GM12892 (cell line): Measurements from ENCODE around the gene GABRB3.

Source experiments
- DNase-seq: peaks from one replicate; pipeline ENCODE4 v3.0.0; 2011; ENCODE audit not compliant: insufficient read length
- FAIRE-seq: peaks from 2 replicates; lab custom pipeline; 2011; peaks lifted over from hg19 to GRCh38; lab: Jason Lieb, UNC
- POLR2A ChIP-seq: IDR thresholded peaks from 2 replicates; pipeline ENCODE4 v1.6.1; 2011; ENCODE audit warnings: low read depth, low read length, control low read depth
- POLR2AphosphoS5 ChIP-seq: IDR thresholded peaks from 2 replicates; pipeline ENCODE4 v1.6.1; 2011; ENCODE audit warnings: low read depth, low read length, control low read depth
- TAF1 ChIP-seq: IDR thresholded peaks from 2 replicates; pipeline ENCODE4 v1.6.1; 2011; ENCODE audit warnings: low read depth, mild to moderate bottlenecking, control low read depth, low read length, borderline replicate concordance

GABRB3 gene

GRCh38 chr15:26639966-26640365 lies 132.9 kb downstream of the GABRB3 start:
- FAIRE-seq (no peak), DNase-seq (no peak)
- TF ChIP-seq TAF1, result no peak
- TF ChIP-seq POLR2A, result no peak
- TF ChIP-seq POLR2AphosphoS5, result no peak

- DNase-seq (no peak), FAIRE-seq (no peak)
- TF ChIP-seq POLR2AphosphoS5 (no peak), TAF1 (no peak), POLR2A (no peak)
Observed at GRCh38 chr15:26635614-26636013, 137.3 kb downstream of the GABRB3 start.

GRCh38 chr15:26635105-26635504 lies 137.8 kb downstream of the GABRB3 start:
- FAIRE-seq, result no peak
- TF ChIP-seq POLR2AphosphoS5 (no peak), POLR2A (no peak), TAF1 (no peak)
- DNase-seq, result no peak

GRCh38 chr15:26634319-26634718 lies 138.5 kb downstream of the GABRB3 start:
- DNase-seq (no peak), FAIRE-seq (no peak)
- TF ChIP-seq POLR2AphosphoS5, result no peak
- no peak for TF ChIP-seq TAF1
- TF ChIP-seq POLR2A, result no peak

- FAIRE-seq (no peak), DNase-seq (no peak)
- TF ChIP-seq POLR2AphosphoS5 (no peak), TAF1 (no peak), POLR2A (no peak)
Observed at GRCh38 chr15:26632500-26632899, 140.4 kb downstream of the GABRB3 start.

- FAIRE-seq (no peak), DNase-seq (no peak)
- TF ChIP-seq POLR2A, result no peak
- no peak for TF ChIP-seq TAF1
- TF ChIP-seq POLR2AphosphoS5, result no peak
Observed at GRCh38 chr15:26631894-26632293, 141.0 kb downstream of the GABRB3 start.

- no peak for TF ChIP-seq POLR2A
- TF ChIP-seq POLR2AphosphoS5, result no peak
- TF ChIP-seq TAF1, result no peak
- no peak for FAIRE-seq
- no peak for DNase-seq
Observed at GRCh38 chr15:26630857-26631256, 142.0 kb downstream of the GABRB3 start.

GRCh38 chr15:26628879-26629529 lies 143.9 kb downstream of the GABRB3 start:
- DNase-seq (no peak), FAIRE-seq (no peak)
- TF ChIP-seq TAF1 (no peak), POLR2A (no peak), POLR2AphosphoS5 (no peak)

GRCh38 chr15:26628071-26628470 lies 144.8 kb downstream of the GABRB3 start:
- FAIRE-seq (no peak), DNase-seq (no peak)
- no peak for TF ChIP-seq POLR2AphosphoS5
- no peak for TF ChIP-seq TAF1
- TF ChIP-seq POLR2A, result no peak

- DNase-seq, result no peak
- no peak for FAIRE-seq
- TF ChIP-seq POLR2AphosphoS5, result no peak
- TF ChIP-seq TAF1, result no peak
- TF ChIP-seq POLR2A, result no peak
Observed at GRCh38 chr15:26624128-26624527, 148.7 kb downstream of the GABRB3 start.

- FAIRE-seq, result no peak
Observed at GRCh38 chr15:26623071-26623470, 149.8 kb downstream of the GABRB3 start.

GRCh38 chr15:26621816-26622215 lies 151.1 kb downstream of the GABRB3 start:
- no peak for FAIRE-seq
- TF ChIP-seq POLR2A, result no peak
- no peak for TF ChIP-seq POLR2AphosphoS5
- TF ChIP-seq TAF1, result no peak
- no peak for DNase-seq

More at GRCh38 chr15:26623071-26623470, 149.8 kb downstream of the GABRB3 start:
- TF ChIP-seq TAF1, result no peak
- TF ChIP-seq POLR2A, result no peak
- no peak for TF ChIP-seq POLR2AphosphoS5
- DNase-seq, result no peak
